NCI-H2196 (cell line): ENCODE measurements around the gene RPL21.
A peak's percentile ranks its signal among the peaks of the same experiment; 100 is the strongest.

Source experiments
- DNase-seq: peaks from one replicate; lab custom pipeline; 2025; ENCODE audit not compliant: unreplicated experiment; lab: John Stamatoyannopoulos, UW

RPL21 gene

GRCh38 chr13:27257648-27258253 lies 6.4 kb downstream of the RPL21 start:
- DNase-seq, result no peak

- DNase-seq, result no peak
Observed at GRCh38 chr13:27258637-27259386, 7.5 kb downstream of the RPL21 start.

- DNase-seq, result no peak
Observed at GRCh38 chr13:27259831-27260230, 8.5 kb downstream of the RPL21 start.

GRCh38 chr13:27261396-27261795 lies 10.0 kb downstream of the RPL21 start:
- peak; percentile 10 for DNase-seq

- DNase-seq, result no peak
Observed at GRCh38 chr13:27263438-27263837, 12.1 kb downstream of the RPL21 start.

- DNase-seq, result no peak
Observed at GRCh38 chr13:27264181-27264580, 12.8 kb downstream of the RPL21 start.

- no peak for DNase-seq
Observed at GRCh38 chr13:27264648-27265047, 13.3 kb downstream of the RPL21 start.

- DNase-seq, result no peak
Observed at GRCh38 chr13:27266917-27267316, 15.6 kb downstream of the RPL21 start.

- DNase-seq, result no peak
Observed at GRCh38 chr13:27267596-27267995, 16.2 kb downstream of the RPL21 start.

GRCh38 chr13:27269114-27269665 lies 17.8 kb downstream of the RPL21 start:
- no peak for DNase-seq

GRCh38 chr13:27270594-27271520 lies 19.5 kb downstream of the RPL21 start, which contains the start of gene RASL11A:
Gene RASL11A (plus strand): TSS chr13:27270830. CDS start chr13:27270945, 115 bp downstream.
- DNase-seq, result peak; percentile 66

- no peak for DNase-seq
Observed at GRCh38 chr13:27271570-27272096, 20.3 kb downstream of the RPL21 start.

- DNase-seq, result no peak
Observed at GRCh38 chr13:27273658-27274425, 22.5 kb downstream of the RPL21 start.

- DNase-seq, result no peak
Observed at GRCh38 chr13:27274631-27275030, 23.3 kb downstream of the RPL21 start.

GRCh38 chr13:27276188-27276587 lies 24.8 kb downstream of the RPL21 start:
- DNase-seq, result no peak

GRCh38 chr13:27279506-27279905 lies 28.1 kb downstream of the RPL21 start:
- DNase-seq, result no peak

- no peak for DNase-seq
Observed at GRCh38 chr13:27280009-27280656, 28.8 kb downstream of the RPL21 start.

GRCh38 chr13:27280841-27281240 lies 29.5 kb downstream of the RPL21 start:
- DNase-seq, result no peak

- no peak for DNase-seq
Observed at GRCh38 chr13:27281420-27281819, 30.1 kb downstream of the RPL21 start.
